Upper lobe of left lung (tissue), 4 donors: Measurements from ENCODE around the gene ADCY5.

Source experiments
- EP300 ChIP-seq, 4 donors: sonication (generic); formaldehyde crosslinking; IDR thresholded peaks; one replicate each; pipeline ENCODE4 v1.5.1; 2017; ENCODE audit warnings: antibody characterized with exemption in 4 of 4, control low read depth in 2 of 4
- POLR2A ChIP-seq, 4 donors: fragments of 450-650 bp; IDR thresholded peaks; one replicate each; pipeline ENCODE4 v1.5.1; 2016 to 2017; ENCODE audit warnings: antibody characterized with exemption in 4 of 4, mild to moderate bottlenecking in 2 of 4
- POLR2AphosphoS5 ChIP-seq, 2 donors: sonication (generic); formaldehyde crosslinking; IDR thresholded peaks; one replicate each; pipeline ENCODE4 v1.5.1; 2017; ENCODE audit warnings: antibody characterized with exemption in 2 of 2
- TF ChIP-seq, protein P1 (sequence below), 6 experiments: fragments of 450-650 bp in 4 of 6; fragments of 200-600 bp in 2 of 6; sonication (generic) in 2 of 6; IDR thresholded peaks; one replicate each; pipeline ENCODE4 v1.5.1; 2016 to 2019; ENCODE audit warnings: antibody characterized with exemption in 6 of 6

DNA sequence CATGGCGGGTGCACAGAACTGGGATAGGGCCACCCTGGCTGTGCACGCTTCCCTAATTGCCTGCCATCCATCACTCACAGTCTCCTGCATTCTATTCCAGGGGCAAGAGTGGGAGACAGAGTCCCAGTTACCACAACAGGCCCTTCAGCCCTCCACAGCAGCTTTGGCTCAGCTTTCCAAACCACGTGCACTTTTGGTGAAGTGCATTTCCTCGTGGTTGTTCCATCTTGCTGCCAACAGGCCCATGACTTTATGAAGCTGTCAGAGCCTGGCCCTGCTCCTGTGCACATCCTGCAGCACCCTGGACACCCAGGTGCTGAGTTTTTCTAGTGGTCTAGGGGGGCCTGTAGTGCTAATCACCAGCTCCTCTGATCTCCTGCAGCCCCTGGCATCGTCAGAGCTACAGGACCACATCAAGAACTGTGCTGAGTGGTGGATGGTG is 110.2 kb downstream of the ADCY5 start:
- no peak for TF ChIP-seq POLR2AphosphoS5 (IDR thresholded peaks at IDR 0.05)
- TF ChIP-seq, protein P1, sequence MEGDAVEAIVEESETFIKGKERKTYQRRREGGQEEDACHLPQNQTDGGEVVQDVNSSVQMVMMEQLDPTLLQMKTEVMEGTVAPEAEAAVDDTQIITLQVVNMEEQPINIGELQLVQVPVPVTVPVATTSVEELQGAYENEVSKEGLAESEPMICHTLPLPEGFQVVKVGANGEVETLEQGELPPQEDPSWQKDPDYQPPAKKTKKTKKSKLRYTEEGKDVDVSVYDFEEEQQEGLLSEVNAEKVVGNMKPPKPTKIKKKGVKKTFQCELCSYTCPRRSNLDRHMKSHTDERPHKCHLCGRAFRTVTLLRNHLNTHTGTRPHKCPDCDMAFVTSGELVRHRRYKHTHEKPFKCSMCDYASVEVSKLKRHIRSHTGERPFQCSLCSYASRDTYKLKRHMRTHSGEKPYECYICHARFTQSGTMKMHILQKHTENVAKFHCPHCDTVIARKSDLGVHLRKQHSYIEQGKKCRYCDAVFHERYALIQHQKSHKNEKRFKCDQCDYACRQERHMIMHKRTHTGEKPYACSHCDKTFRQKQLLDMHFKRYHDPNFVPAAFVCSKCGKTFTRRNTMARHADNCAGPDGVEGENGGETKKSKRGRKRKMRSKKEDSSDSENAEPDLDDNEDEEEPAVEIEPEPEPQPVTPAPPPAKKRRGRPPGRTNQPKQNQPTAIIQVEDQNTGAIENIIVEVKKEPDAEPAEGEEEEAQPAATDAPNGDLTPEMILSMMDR (IDR thresholded peaks at IDR 0.05), result no peak
- TF ChIP-seq POLR2A (IDR thresholded peaks at IDR 0.05), result no peak
- TF ChIP-seq EP300 (IDR thresholded peaks at IDR 0.05), result no peak
